Femur (tissue), 1 donor: ENCODE results near the gene OVOL1.

Source experiments
- DNase-seq: peaks from one replicate; pipeline ENCODE4 v3.0.0-alpha.2; 2017

The OVOL1 gene

DNA sequence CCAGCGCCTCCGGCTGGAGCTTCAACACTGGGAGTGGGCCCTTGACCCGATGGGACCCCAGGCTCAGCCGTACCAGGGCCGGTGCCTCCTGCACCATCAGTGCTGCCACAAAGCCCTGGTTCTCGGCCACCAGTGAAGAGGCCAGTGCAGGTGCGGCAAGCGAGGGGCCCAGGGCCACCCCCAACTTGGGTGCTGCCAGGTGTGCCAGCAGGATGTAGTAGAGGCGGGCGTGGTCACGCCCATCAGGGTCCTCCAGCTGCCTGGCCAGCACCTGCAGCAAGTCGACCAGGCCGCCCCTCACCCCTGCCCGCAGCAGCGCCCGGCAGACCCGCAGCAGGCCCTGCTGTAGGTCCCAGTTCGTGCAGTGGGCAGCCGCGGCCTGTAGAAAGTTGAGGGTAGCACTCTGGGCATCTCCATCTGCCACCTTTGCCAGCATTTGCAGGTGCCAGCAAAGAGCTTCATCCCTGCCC lies 8.4 kb upstream of the OVOL1 start:
- DNase-seq: no peak

DNA sequence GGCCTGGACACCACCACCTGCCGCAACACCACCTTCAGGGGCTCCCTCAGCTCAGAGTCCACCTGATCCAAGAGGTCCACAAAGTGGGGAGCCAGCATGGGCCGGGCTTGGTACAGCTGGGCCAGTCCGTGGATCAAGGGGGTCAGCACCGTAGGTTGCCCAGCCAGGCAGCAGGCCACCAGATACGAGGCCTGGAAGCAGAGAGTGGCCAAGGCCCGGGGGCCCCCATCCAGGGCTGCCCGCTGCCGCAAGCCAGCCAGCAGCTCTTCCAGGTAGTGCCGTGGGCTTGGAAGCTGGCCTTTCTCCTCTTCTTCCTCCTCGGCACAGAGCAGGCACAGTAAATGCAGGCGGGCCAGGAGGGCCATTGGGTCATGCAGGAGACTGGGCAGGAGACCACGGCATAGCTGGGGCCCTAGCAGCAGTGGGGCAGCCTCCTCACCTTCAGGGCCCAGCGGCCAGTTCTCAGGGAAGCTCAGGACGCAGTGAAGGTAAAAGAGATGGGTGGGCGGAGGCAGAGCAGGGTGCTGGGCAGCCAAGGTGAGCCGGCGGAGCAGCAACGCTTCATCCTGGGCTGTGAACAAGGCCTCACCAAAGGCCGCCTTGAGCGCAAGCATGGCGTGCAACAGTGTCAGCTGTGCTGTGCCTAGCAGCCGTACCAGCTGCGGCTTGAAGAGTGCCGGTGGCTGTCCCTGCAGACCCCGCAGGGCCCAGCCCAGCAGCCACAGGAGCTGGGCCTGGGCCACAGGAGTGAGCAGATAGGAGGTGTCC lies 7.8 kb upstream of the OVOL1 start:
- DNase-seq: no peak

DNA sequence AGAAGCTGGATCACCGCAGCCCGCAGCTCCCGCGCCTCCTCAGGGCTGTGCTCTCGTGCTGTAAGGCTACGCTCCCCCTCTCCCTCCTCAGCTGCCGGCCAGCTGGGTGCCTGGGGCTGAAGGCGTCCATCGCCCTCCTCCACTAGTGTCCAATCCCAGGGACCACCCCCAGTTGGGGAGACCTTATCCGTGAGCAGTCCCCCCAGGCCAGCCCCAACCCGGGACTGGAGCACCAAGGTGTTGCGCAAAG lies 7.3 kb upstream of the OVOL1 start:
- peak; percentile 23 for DNase-seq

DNA sequence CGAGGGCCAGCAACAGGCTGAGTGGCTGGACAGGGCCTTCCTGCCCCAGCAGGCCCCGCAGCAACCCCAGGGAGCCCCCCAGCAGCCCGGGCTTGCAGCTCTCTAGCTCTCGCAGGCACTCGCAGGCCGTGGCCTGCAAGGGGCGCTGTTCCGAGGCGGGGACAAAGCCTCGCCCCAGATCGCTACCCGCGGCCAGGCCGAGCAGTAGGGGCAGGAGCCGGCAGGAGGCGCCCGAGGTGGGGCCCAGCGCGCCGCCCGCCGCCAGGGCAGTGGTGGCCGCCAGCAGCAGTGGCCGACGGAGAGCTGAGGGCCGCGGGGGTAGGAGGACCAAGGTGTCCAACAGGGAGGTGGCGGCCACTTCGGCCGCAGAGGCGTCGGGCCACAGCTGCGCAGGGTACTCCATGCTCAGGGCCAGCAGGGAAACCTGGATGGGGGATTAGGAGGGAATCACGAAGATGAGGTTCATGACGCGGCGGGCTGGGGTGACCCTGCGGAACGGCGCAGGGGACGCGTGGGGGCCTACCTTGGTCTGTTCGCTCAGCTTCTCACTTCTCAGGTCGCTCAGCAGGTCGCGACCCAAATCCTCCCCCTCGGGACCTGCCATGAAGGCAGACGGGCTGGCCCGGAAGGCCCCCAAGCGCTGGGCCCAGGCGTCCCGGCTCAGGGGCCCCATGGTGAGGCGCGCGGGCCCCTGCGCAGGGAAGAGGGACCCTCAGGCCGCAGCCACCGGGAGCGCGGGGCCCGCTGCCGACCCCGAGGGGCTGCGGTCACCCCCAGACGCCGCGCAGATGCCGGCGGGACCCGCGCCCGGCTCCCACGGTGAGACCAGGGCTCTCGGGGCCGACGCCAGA lies 6.7 kb upstream of the OVOL1 start:
- DNase-seq: peak; percentile 72

DNA sequence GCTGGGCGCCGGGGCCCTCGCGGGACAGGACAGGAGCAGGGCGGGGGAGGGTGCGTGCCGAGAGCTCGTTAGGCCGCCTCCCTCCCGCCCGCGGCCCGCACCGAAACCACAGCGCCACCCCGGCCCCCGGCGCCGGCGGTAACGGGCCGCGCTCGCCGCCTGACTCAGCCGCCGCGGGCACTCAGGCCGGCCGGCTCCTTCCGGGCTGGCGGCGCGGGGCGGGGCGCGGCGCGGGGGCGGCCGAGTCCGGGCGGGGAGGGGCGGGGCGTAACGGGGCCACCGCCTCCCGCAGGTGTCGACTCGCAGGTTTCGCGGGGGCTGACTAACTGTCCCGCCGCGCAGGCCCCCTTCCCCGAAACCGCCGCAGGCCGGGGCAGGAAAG lies 6.1 kb upstream of the OVOL1 start, which contains the start of gene AP5B1:
AP5B1 (minus strand) TSS at position 207 of the 382 bp plus-strand sequence. CDS start 385 bp downstream, outside the sequence.
- peak; percentile 70 for DNase-seq

DNA sequence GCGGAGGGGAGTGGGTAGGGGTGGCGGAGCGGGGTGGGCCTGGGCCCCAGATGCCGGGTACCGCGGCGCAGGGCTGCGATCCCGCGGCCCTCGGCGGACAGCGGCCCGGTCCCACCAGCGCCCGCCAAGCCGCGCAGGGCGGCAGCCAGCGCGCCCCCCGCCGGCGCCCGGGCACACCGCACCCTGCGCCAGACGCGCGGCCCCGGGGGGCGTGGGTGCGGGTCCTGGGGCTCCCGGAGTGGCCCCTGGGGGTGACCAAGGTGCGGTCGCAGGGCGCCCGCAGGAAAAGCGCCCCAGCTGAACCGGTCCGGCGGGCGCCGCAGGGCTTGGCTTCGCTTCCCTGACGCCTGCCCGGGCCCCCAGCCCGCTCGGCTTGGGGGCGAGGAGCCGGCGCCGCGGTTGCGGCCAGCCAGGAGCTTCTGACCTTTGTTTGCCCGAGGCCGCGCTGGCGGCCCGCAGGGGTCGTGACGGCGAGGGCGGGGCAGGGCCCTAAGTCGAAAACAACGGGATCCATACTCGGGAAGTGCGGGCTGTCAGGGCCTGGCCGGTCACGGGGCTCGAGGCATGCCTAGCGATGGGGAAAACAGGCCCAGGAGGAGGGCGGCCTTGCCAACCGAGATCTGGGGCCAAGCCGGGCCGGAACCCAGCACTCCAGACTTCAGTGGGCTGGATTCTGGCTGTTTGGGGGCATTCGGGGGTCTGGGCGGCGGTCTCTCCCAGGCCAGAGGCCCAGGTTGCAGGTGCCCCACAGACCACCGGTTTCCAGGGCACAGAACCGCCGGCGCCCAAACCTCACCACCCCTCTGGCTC lies 5.5 kb upstream of the OVOL1 start:
- DNase-seq: peak; percentile 57

DNA sequence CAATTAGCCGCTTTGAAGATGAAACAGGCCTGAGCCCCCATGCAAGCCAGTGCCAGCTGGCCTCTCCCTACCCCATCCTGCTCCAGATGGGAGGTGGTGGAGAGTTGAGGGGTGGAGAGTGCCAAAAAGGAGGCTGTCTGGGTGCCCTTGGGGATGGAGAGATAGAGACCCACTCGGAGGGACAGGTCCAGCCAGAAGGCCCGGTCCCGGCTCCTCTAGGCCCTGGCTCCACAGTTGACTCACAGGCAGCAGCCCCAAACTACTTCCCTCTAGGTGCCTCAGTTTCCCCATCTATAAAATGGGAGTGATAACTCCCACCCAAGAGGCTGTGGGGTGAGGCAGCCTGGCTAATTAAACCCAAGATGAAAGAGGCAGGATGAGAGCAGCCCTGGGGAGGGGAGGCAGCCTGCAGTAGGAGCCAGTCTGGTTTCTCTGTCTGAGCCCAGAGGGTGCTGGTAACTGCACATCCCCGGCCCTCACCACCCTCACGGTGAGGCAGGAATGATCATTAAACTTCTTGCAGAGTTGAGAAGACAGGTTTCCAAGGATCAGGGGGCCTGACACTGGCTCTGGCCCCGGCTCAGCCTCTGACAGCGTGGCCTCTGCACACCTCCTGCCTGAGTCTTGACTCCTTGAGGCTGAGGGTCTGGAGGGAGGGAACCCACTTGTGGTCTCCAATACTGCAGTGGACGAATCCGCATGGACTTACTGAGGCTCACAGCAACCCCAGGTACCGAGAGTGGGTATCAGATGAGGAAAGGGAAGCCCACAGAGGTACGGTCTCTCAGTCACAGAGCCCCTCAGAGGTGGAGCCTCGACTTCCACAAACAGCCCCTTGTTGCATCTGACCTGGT lies 4.7 kb upstream of the OVOL1 start:
- no peak for DNase-seq

DNA sequence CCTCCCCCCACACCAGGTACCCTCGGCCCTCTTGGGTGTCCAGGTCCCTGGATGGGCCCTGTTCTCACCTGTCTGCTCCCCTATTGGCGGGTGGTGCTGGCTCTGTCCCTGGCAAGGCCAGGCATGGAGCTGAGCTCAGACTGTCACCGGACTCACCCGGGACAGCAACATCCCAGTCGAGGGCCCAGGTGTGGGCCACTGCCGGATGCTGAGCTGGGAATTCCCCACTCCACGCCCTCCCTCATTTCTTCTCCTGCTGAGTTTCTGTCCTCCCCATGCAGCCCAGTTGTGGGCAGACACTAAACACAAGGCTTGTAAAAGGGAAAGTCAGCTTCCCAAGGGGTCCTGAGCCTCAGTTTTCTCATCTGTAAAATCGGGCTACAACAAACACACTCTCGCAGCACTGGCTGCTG lies 4.0 kb upstream of the OVOL1 start:
- DNase-seq: no peak

DNA sequence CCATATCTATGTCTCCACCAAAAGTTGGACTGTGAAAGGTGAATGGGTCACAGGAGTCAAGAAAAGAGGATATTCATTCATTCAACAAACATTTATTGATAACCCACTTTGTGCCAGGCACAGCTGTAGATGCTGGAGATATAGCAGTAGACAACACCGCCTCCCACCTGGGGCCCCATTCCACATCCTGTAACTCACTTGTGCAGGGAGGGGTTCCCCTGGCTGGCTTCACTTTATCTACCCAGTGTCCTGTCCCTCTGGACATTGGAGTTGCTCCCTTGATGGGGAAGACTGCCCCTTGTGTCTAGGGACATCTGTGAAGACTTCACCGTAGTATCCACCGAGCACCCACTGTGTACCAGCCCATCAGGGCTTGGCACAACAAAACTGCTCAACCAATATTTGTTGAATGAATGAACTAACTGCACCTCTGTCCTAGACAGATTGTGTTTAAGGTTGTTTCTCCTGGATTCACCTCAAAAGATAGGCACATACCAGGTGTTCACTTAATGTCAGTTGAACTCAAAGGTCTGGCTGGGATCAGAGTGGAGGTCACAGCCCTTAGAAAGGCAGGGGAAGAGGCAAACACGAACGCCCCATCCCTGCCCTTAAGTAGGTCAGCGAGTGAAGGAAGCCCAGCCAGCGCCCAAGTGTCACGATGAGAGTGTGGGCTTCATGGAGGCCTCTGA lies 1.4 kb upstream of the OVOL1 start:
- DNase-seq: peak; percentile 12

DNA sequence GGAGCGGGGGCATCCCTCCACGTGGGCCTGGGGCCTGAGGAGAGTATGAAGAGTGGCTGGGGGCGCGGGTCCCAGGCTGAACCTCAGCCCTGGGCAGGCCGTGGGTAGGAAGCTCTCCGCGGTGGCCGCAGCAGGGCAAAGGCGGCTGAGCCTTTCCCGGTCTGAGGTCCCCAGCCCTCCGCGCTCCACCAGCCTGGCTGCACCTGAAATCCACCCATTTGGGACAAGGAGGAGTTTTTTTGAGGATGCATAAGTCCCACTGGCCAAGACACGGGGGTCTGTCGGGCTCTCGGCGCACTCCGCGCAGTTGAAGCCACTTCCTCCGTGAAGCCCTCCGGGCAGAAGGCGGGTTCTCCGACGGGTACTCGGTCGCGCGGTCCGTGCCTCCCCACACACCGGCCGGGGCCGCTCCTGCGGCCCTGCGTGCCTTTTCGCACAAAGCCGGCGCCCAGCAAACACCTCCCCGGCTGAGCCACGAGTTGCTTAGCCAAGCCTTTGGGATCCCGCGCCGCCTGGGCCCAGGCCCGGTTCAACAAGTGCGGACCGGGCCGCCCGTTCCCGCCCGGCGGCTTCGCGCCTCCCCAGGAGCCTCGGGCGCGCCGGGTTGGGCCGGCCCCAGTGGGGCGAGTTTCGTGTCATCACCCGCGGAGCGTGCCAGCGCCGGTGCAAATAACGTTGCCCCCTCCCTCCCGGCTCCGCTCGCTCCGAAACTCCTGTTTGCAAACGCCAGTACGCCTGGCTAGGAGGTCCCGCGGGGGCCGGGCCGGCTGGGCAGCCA lies 666 bp upstream of the OVOL1 start:
- no peak for DNase-seq

DNA sequence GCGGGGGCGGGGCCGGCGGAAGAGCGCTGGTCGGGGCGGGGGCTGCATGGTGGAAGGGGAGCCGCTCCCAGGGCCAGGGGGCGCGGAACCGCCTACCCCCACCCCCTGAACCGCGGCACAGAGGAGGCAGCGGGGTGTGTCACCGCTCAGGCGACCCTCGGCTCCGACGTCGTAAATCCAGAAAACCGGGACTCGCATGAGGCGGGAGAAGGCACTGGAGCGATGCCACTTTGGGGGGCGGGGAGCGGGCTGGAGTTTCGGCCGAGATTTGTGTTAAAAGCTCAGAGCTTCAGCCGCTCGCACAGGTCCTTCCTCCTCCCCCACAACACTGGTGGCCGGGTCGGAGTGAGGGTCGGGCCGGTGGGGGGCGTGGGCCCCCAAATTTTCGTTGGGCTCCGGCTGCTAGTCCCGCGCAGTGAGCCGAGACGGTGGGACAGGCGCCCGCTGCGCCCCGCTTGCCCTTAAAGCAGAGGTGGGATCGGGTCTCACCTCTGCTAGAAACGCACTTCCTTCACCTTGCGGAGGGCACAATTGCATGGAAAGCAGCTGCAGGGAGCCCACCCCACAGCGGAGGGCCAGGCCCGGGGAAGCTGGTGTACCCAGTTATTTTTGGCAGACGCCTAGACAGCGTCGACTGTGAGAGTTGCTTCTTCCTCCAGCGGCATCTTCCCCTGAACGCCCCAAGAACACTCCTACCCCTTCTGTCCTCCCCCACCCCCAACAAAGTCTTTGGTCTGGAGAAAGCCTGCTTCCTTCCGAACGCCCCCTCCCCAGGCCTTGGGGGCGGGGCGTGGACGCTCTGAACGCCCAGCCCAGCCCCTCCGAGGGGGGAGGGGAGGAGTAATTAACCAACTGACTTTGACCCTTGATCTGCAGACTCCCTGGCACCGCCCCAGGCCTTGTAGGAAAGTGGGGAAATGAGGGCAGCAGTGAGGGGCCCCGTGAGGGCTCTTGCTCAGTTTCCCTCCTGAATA lies 1.1 kb downstream of the OVOL1 start:
- no peak for DNase-seq

DNA sequence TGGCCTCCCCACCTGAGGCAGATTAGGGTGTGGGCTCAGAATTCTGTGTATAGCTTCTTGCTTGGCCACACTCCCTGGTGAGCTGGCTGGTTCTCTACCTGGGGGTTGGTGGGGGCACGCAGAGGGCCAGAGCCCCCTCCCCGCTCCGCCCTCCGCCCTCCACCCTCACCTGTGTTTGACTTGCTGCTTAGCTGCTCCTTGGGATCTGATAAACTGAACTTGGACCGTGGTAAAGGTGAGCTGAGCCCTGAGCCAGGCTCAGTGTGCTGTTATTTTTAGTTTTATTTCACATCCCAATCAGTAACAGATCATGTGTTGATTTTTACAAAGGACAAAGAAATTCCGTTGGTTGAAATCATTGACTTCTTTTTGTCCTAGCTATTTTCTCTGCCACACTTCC lies 2.0 kb downstream of the OVOL1 start:
- DNase-seq: no peak

DNA sequence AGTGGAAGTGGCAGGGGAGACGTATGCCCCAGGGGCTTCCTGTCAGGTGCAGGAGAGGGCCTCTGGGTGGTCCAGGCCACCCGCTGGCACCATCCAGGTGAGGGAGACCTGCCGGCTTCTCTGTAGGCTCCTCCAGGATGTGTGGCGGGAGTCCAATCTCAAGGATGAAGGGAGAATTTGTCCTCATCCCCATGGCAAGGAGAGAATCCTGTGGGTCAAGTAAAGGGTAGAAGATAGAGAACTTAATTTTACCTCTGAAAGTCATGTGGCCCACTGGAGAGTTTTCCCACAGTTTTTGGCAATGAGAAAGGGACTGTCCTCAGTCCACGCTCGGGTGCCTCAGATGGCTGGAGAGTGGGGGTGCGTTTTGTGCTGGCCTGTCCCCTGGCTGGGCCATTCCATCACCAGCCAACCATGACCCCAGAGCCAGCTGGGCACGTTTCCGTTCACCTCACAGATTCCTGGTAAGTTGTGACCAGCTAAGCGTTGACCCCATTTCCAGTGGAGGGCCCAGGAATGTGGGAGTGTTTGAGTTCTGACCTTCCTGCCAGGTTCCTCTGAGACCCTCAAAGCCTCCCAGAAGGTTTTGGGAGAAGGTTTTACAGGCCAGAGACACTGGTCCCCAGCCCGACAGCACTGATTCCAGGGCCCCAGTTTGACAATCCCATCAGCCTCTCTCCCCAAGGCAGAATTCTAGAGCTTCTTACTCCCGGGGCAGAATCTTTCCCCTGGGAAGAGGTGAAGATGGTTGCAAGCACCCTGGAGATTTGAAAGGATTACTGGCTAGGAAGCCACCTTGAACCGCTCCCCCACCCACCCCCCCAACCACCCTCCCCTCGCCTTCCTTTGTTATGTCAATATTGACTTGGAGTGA lies 2.6 kb downstream of the OVOL1 start:
- no peak for DNase-seq

DNA sequence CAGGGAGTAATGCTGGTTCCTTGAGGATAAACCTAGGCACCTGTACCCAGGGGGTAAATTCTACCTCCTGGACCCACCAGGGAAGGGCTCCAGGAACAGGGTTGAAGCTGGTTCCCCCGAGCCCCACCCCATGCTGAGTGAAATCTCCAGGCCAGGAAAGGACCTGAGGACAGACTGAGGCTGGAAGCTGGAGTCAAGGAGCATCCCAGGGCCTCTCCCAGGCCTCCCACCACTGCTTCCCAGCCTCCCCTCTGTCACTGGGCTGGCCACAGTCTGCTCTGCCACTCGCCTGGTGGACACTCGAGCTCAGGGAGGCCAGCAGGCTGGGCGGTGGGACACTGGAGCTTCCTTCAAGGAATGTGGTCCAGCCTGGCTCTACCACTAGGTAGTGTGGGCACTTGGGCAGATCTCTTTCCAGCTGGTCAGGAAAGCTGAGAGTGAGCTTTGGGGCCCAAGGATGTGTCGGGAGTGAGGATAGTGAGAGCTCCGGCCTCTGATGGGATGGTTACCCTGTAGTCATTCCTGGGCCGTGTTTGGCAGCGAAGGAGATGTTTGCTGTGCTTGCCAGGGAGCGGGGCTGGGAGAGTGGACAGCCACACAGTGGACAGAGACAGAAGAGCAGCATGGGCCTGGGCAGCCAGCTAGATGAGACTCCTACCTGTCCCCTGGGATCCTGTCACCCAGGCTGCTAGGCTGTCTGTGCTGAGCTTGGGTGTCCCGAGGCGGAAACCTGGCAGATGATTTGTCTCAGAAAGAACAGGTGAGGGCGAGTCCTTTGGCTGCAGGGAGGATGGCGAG lies 3.4 kb downstream of the OVOL1 start:
- no peak for DNase-seq

DNA sequence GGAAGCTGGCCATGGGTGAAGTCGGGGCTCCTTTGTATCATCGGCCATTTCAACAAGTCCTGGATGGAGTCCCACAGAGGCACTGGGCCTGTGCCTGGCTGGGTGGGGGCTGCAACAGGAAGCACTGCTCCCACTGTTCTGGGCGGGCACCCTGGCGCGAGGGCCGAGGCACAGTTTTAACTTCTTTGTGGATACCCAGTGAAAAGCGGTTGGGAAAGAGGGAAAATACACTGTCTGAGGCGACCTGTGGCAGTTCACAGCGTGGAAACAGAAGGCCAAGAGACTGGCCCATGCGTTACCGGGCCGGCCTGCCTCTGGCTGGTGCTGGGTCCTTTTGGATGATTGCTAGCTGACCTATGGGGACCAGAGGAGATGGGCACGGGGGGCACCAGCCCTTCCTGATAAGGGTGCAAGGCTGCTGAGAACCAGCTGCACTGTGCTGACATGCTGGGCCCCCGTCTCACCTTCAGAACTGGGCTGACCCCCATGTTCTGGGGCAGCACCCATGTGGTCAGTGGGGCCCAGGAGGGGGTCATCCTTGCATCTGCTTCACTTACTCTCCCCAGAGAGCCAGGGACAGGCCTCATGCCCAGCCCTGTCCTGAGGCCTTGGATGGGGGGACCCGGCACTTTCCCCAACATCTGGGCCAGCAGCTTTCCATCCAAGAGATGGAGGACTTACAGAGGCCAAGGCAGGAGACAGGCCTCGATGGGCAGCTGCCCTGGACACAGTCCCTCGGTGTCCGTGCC lies 4.2 kb downstream of the OVOL1 start:
- DNase-seq: no peak

DNA sequence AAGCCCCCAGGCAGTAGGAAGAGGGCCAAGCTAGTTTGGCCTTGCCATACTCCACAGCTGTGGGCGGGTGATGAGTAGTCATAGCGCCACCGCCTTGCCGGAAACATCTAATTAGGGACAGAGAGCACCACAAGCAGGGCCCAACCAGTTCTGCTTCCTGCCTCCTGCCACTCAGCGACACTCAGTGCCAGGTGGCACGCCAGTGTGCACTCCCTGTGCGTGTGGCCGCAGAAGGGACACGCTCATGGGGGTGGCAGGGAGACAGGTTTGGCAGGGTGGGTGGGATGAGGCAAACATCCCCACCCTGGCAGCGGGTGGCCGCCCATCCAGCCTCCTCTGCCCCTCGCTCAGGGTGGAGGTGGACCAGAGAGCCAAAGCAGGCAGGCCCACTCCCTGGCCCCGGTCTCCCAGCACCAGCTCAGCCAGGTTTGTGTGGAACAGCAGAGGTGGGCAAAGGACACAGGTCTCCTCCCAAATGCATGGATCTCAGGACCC lies 4.9 kb downstream of the OVOL1 start:
- peak; percentile 61 for DNase-seq

DNA sequence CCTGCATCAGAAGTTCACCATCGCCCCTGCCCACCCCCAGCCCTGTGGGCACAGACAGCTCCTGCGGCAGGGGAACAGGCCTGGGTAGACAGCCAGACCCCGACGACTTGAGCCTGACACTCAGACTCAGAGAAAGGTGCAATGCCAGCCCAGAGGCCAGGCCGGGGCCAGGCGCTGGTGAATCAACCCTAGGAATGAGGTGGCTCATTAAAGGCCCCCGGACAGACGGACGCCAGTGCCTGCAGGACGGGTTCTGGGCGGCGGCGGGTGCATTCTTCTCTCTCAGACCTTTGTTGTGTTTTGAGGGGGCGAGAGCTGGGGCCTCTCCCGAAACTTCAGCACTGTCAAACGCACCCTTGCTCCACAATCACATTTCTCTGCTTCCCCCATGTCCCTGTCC lies 5.6 kb downstream of the OVOL1 start:
- DNase-seq: no peak
